ENCODE measurements around the gene ZCCHC9. TPM values are rescaled to one million over a fixed set of nuclear protein-coding genes. Genes with fewer than 3 reads are reported as not detected.
"Not testable (repeated sequence)": the region's sequence is repeated elsewhere in the genome, so short reads cannot be mapped to it uniquely, and the experiment has no call there.

ZCCHC9 gene
- total RNA-seq, 4 donors from 2014 or later: 14.0 to 22.8 (median 19.9) TPM

DNA sequence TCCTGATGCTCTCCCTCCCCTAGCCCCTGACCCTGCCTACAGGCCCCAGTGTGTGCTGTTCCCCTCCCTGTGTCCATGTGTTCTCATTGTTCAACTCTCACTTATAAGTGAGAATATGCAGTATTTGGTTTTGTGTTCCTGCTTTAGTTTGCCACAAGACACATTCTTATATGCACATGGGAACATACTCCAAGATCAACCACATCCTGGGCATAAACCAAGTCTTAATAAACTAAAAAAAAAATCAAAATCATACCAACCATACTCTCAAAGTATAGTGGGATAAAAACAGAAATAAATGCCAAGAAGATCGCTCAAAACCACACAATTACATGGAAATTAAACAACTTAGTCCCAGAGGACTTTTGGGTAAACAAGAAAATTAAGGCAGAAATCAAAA, 11.2 kb upstream of the ZCCHC9 start:
- H3K4me1 ChIP-seq: peaks cover 4% of the 10 kb centered on the region
- no peaks in the 10 kb centered on the region for H3K9me3 ChIP-seq
- H3K27ac ChIP-seq: no peak overlapping the region
- DNase-seq (ENCODE audit: low spot score in 2 of 2): no peak
- H3K27me3 ChIP-seq: no peaks in the 10 kb centered on the region
- WGBS: 67% methylated on average over 1 of the region's 1 CpG
- no peaks in the 10 kb centered on the region for H3K36me3 ChIP-seq
- H3K4me3 ChIP-seq: no peak overlapping the region
- no peak for TF ChIP-seq POLR2AphosphoS5 (IDR thresholded peaks at IDR 0.05)

DNA sequence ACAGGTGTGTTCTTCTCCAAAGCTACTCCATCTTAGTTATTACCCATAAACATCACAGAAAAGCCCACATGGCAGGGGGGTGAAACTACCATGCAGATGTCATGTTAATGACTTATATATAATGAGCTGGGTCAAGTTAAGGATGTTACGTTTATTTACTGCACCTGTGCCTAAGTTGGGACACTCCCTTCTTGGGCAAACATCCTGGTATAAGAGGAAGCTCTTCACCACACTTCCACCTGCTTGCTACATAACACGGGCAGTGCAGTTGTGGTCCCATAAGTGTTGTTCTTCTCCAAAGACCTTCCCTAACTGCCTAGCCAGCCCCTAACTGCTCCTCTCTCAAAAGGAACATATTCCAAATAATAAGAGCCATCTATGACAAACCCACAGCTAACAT, 9.3 kb upstream of the ZCCHC9 start:
- Histone ChIP-seq H3K27me3 (no peaks in the 10 kb centered on the region), H3K4me3 (no peak overlapping the region), H3K27ac (no peak overlapping the region), H3K4me1 (peaks cover 4% of the 10 kb centered on the region), H3K36me3 (no peaks in the 10 kb centered on the region), H3K9me3 (no peaks in the 10 kb centered on the region)
- 90% methylated on average over 2 of the region's 2 CpGs for WGBS
- no peak for TF ChIP-seq POLR2AphosphoS5 (IDR thresholded peaks at IDR 0.05)
- TF ChIP-seq POLR2A (IDR thresholded peaks at IDR 0.05): no peak
- TF ChIP-seq, protein P1, sequence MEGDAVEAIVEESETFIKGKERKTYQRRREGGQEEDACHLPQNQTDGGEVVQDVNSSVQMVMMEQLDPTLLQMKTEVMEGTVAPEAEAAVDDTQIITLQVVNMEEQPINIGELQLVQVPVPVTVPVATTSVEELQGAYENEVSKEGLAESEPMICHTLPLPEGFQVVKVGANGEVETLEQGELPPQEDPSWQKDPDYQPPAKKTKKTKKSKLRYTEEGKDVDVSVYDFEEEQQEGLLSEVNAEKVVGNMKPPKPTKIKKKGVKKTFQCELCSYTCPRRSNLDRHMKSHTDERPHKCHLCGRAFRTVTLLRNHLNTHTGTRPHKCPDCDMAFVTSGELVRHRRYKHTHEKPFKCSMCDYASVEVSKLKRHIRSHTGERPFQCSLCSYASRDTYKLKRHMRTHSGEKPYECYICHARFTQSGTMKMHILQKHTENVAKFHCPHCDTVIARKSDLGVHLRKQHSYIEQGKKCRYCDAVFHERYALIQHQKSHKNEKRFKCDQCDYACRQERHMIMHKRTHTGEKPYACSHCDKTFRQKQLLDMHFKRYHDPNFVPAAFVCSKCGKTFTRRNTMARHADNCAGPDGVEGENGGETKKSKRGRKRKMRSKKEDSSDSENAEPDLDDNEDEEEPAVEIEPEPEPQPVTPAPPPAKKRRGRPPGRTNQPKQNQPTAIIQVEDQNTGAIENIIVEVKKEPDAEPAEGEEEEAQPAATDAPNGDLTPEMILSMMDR (IDR thresholded peaks at IDR 0.05): no peak
- TF ChIP-seq EP300 (IDR thresholded peaks at IDR 0.05): no peak
- no peak for DNase-seq (ENCODE audit: low spot score in 2 of 2)

DNA sequence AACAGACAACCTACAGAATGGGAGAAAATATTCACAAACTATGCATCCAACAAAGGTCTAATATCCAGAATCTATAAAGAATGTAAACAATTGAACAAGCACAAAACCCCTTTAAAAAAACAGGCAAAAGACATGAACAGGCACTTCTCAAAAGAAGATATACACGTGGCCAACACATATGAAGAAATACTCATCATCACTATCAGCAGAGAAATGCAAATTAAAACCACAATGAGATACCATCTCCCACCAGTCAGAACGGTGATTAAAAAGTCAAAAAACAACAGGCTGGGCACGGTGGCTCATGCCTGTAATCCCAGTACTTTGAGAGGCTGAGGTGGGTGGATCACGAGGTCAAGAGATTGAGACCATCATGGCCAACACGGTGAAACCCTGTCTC, 7.4 kb upstream of the ZCCHC9 start:
- not testable (repeated sequence) for DNase-seq (ENCODE audit: low spot score in 2 of 2); H3K4me3 ChIP-seq; H3K27me3 ChIP-seq; H3K27ac ChIP-seq; H3K4me1 ChIP-seq; H3K36me3 ChIP-seq; H3K9me3 ChIP-seq
- 85% methylated on average over 5 of the region's 5 CpGs for WGBS

DNA sequence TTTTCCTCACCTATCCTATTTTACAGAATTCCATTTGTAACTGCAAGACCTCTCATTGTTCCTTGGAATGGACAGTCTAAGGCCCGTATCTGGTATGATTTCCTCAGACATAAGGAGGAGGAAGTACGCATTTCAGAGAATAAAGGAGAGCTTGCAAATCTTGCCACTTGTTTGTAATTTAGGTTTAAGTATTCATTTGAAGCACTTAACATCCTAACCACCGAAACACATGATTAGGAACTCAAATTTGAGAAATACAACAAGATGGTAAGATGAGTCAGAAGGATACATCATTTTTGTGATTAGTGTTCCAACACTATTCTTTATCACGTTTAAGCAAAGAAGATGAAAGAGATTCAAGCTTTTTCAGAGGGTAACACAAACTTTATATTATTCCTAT, 3.9 kb upstream of the ZCCHC9 start:
- Histone ChIP-seq H3K4me1 (peaks cover 26% of the 10 kb centered on the region), H3K9me3 (no peaks in the 10 kb centered on the region), H3K27ac (no peak overlapping the region), H3K27me3 (no peaks in the 10 kb centered on the region), H3K36me3 (no peaks in the 10 kb centered on the region), H3K4me3 (no peak overlapping the region)
- TF ChIP-seq POLR2AphosphoS5 (IDR thresholded peaks at IDR 0.05): no peak
- no peak for DNase-seq (ENCODE audit: low spot score in 2 of 2)
- WGBS: 65% methylated on average over 4 of the region's 4 CpGs

DNA sequence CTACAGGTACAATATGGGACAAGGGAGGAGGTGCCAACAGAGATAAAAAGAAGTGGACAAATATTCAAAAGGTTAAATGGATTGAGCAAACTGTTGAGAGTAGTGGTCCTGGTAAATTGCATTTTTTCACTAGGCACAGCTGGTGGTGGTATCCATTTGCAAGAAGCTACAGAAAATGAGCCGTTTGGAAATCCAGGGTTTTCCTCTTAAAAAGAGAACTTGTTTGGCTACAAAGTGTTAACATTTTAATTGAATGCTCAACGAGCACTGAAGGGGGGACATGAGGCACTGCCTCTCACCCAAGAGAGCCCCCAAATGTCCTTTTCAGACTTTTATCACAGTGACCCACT, 491 bp upstream of the ZCCHC9 start:
- TF ChIP-seq POLR2A (IDR thresholded peaks at IDR 0.05): no peak
- TF ChIP-seq EP300 (IDR thresholded peaks at IDR 0.05): no peak
- TF ChIP-seq, protein P1 (IDR thresholded peaks at IDR 0.05): no peak
- TF ChIP-seq POLR2AphosphoS5 (IDR thresholded peaks at IDR 0.05): no peak
- Histone ChIP-seq H3K4me3 (peak overlapping the region; percentile 83), H3K27me3 (no peaks in the 10 kb centered on the region), H3K36me3 (peaks cover 5% of the 10 kb centered on the region), H3K9me3 (no peaks in the 10 kb centered on the region), H3K27ac (peak overlapping the region; percentile 90), H3K4me1 (peaks cover 34% of the 10 kb centered on the region)
- no peak for DNase-seq (ENCODE audit: low spot score in 2 of 2)
- WGBS: 0% methylated on average over 2 of the region's 2 CpGs

DNA sequence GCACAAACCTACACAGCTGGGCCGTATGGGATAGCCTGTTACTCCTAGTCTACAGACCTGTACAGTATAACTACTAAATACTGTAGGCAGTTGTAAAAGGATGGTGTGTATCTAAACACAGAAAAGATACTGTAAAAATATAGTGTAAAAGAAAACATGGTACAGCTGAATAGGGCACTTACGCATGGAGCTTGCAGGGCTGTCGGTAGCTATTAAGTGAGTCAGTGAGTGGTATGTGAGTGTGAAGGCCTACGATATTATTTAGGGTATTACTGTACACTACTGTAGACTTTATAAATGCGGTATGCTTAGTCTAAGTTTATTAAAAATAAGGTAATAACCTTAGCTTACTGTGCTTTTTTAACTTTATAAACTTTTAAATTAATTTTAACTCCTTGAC, 1.2 kb downstream of the ZCCHC9 start:
- H3K27me3 ChIP-seq: no peaks in the 10 kb centered on the region
- H3K27ac ChIP-seq: no peak overlapping the region
- H3K4me1 ChIP-seq: peaks cover 34% of the 10 kb centered on the region
- H3K36me3 ChIP-seq: peaks cover 5% of the 10 kb centered on the region
- peak overlapping the region; percentile 83 for H3K4me3 ChIP-seq
- no peak for TF ChIP-seq POLR2A (IDR thresholded peaks at IDR 0.05)
- no peak for TF ChIP-seq POLR2AphosphoS5 (IDR thresholded peaks at IDR 0.05)
- TF ChIP-seq, protein P1 (IDR thresholded peaks at IDR 0.05): no peak
- no peak for TF ChIP-seq EP300 (IDR thresholded peaks at IDR 0.05)
- WGBS: 86% methylated on average over 5 of the region's 5 CpGs
- DNase-seq (ENCODE audit: low spot score in 2 of 2): no peak
- no peaks in the 10 kb centered on the region for H3K9me3 ChIP-seq

DNA sequence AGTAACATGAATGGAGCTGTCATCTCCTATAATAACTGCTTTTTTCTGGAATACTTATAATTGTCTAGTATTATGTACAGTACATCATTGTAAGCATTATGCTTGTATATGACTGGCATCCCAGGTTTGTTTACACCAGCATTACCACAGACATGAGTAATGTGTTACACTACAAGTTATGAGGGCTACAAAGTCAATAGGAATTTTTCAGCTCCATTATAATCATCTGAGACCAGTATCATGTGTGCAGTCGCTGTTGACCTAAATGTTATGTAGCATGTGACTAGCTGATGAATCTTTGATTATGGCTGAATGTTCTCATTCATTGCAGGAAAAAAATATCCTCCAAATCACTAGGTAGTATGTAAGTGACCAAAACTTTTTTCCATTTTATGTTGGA, 2.2 kb downstream of the ZCCHC9 start:
- H3K4me3 ChIP-seq: no peak overlapping the region
- no peaks in the 10 kb centered on the region for H3K9me3 ChIP-seq
- H3K36me3 ChIP-seq: peaks cover 5% of the 10 kb centered on the region
- WGBS: 79% methylated on average over 1 of the region's 1 CpG
- DNase-seq (ENCODE audit: low spot score in 2 of 2): no peak
- TF ChIP-seq, protein P1 (IDR thresholded peaks at IDR 0.05): no peak
- TF ChIP-seq POLR2AphosphoS5 (IDR thresholded peaks at IDR 0.05): no peak
- H3K4me1 ChIP-seq: peaks cover 34% of the 10 kb centered on the region
- no peak overlapping the region for H3K27ac ChIP-seq
- H3K27me3 ChIP-seq: no peaks in the 10 kb centered on the region
